ENCODE measurements around the gene TRPT1. TPM values are rescaled to one million over a fixed set of nuclear protein-coding genes. Genes with fewer than 3 reads are reported as not detected.

The TRPT1 gene
- total and polyA plus RNA-seq, 9 of the 15 experiments (the other 6 are each of a cell fraction or from before 2014, with no cell fraction given), result 4.6 to 41.7 (median 23.1) TPM

DNA sequence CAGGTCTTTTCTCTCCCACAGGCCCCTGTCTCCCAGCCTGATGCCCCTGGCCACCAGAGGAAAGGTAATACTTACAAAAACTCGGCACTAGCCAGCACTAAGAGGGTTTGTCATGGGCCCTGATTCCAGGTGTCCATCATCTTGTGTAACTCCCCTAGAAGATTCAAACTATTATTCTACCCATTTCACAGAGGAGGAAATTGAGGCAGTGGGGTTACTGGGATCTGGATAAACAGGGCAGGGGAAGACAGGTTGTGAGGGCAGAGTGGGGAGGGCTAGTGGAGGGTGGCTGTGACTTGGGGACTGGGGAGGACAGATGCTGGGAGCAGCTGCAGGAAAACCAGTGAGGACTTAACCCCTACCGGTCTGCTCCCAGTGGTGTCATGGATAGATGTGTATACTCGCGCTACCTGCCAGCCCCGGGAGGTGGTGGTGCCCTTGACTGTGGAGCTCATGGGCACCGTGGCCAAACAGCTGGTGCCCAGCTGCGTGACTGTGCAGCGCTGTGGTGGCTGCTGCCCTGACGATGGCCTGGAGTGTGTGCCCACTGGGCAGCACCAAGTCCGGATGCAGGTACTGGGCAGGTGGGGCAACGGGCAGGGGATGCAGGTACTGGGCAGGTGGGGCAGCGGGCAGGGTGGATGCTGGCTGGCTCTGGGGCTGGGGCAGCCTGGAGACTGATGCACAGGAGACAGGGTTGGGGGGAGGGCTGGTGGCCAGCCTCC is 9.6 kb upstream of the TRPT1 start (continued):
- TF ChIP-seq, protein P1, sequence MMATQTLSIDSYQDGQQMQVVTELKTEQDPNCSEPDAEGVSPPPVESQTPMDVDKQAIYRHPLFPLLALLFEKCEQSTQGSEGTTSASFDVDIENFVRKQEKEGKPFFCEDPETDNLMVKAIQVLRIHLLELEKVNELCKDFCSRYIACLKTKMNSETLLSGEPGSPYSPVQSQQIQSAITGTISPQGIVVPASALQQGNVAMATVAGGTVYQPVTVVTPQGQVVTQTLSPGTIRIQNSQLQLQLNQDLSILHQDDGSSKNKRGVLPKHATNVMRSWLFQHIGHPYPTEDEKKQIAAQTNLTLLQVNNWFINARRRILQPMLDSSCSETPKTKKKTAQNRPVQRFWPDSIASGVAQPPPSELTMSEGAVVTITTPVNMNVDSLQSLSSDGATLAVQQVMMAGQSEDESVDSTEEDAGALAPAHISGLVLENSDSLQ (IDR thresholded peaks at IDR 0.05), result 0 out of 2 replicates have a peak, but pooled peaks have one; percentile 12
- TF ChIP-seq DNMT1 (IDR thresholded peaks at IDR 0.05) (no peak), SAP30 (IDR thresholded peaks at IDR 0.05; ENCODE audit: borderline replicate concordance, insufficient read depth, low read depth, low read length, poor library complexity, severe bottlenecking) (no peak), BCL6 (CRISPR knock-in tag; IDR thresholded peaks at IDR 0.05) (no peak), SMARCA5 (IDR thresholded peaks at IDR 0.05) (peak; percentile 87), POLR2G (IDR thresholded peaks at IDR 0.05; ENCODE audit: low read depth, low read length) (peak; percentile 41; the same call in 1 of the 2 replicates), C11orf30 (IDR thresholded peaks at IDR 0.05; ENCODE audit: low read depth) (no peak), NBN (IDR thresholded peaks at IDR 0.05; ENCODE audit: low read depth) (no peak), HDAC2 (IDR thresholded peaks at IDR 0.05) (peak; percentile 37; the same call in 1 of the 2 replicates), MED1 (CRISPR knock-in tag; IDR thresholded peaks at IDR 0.05; ENCODE audit: borderline replicate concordance) (no peak), NCOA6 (IDR thresholded peaks at IDR 0.05) (no peak), SIX5 (IDR thresholded peaks at IDR 0.05; ENCODE audit: borderline replicate concordance in 1 of 2, insufficient read depth in 1 of 2, low read depth in 1 of 2, low read length in 2 of 2) (no peak), TEAD4 (IDR thresholded peaks at IDR 0.05; ENCODE audit: low read length) (no peak), TEAD4 (CRISPR knock-in tag; IDR thresholded peaks at IDR 0.05; ENCODE audit: borderline replicate concordance) (no peak), KDM1A (IDR thresholded peaks at IDR 0.05) (peak in 1 of 2 experiments; percentile 91; a peak in 3 of 4 replicates)
- TF ChIP-seq, protein P2, sequence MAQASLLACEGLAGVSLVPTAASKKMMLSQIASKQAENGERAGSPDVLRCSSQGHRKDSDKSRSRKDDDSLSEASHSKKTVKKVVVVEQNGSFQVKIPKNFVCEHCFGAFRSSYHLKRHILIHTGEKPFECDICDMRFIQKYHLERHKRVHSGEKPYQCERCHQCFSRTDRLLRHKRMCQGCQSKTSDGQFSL (CRISPR knock-in tag; IDR thresholded peaks at IDR 0.05), result no peak
- TF ChIP-seq, protein P2 (tag; IDR thresholded peaks at IDR 0.05), result no peak
- TF ChIP-seq, protein P3, sequence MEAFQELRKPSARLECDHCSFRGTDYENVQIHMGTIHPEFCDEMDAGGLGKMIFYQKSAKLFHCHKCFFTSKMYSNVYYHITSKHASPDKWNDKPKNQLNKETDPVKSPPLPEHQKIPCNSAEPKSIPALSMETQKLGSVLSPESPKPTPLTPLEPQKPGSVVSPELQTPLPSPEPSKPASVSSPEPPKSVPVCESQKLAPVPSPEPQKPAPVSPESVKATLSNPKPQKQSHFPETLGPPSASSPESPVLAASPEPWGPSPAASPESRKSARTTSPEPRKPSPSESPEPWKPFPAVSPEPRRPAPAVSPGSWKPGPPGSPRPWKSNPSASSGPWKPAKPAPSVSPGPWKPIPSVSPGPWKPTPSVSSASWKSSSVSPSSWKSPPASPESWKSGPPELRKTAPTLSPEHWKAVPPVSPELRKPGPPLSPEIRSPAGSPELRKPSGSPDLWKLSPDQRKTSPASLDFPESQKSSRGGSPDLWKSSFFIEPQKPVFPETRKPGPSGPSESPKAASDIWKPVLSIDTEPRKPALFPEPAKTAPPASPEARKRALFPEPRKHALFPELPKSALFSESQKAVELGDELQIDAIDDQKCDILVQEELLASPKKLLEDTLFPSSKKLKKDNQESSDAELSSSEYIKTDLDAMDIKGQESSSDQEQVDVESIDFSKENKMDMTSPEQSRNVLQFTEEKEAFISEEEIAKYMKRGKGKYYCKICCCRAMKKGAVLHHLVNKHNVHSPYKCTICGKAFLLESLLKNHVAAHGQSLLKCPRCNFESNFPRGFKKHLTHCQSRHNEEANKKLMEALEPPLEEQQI (IDR thresholded peaks at IDR 0.05), result no peak
